Measurements from ENCODE around the gene XRCC1. TPM values are rescaled to one million over a fixed set of nuclear protein-coding genes. Genes with fewer than 3 reads are reported as not detected.
"Not testable (repeated sequence)": the region's sequence is repeated elsewhere in the genome, so short reads cannot be mapped to it uniquely, and the experiment has no call there.

XRCC1 gene
- total RNA-seq, 3 donors from 2014 or later: 21.0 to 24.2 (median 23.1) TPM

GRCh38 chr19:43552616-43553015, 22.7 kb downstream of the XRCC1 start:
- DNase-seq (no peak), ATAC-seq (no peak)
- H3K4me1 Mint-ChIP-seq (ENCODE audit: low read depth): peaks cover 8% of the 10 kb centered on the region
- H3K4me3 Mint-ChIP-seq: no peak overlapping the region
- no peaks in the 10 kb centered on the region for H3K9me3 Mint-ChIP-seq
- no peaks in the 10 kb centered on the region for H3K27me3 Mint-ChIP-seq (ENCODE audit: low read depth)
- peaks cover 25% of the 10 kb centered on the region for H3K36me3 Mint-ChIP-seq (ENCODE audit: insufficient read depth)

DNA sequence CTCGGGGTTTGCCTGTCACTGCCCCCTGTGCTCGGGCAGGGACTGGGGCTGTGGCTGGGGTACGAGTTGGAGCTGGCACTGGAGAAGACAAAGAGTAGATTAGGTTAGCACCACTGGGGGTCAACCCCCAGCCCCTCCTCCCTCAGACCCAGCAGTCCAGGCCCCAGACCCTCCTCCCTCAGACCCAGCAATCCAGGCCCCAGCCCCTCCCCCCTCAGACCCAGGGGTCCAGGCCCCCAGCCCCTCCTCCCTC, 23.2 kb downstream of the XRCC1 start:
- Mint-ChIP-seq H3K27me3 (ENCODE audit: low read depth) (no peaks in the 10 kb centered on the region), H3K9me3 (no peaks in the 10 kb centered on the region), H3K4me1 (ENCODE audit: low read depth) (peaks cover 8% of the 10 kb centered on the region), H3K36me3 (ENCODE audit: insufficient read depth) (peaks cover 25% of the 10 kb centered on the region), H3K4me3 (no peak overlapping the region)
- ATAC-seq: no peak
- no peak for DNase-seq

- Mint-ChIP-seq H3K9me3 (no peaks in the 10 kb centered on the region), H3K27me3 (ENCODE audit: low read depth) (no peaks in the 10 kb centered on the region), H3K4me3 (no peak overlapping the region), H3K36me3 (ENCODE audit: insufficient read depth) (peaks cover 25% of the 10 kb centered on the region), H3K4me1 (ENCODE audit: low read depth) (peaks cover 8% of the 10 kb centered on the region)
- ATAC-seq (no peak), DNase-seq (no peak)
Measured at GRCh38 chr19:43551399-43552197, 23.7 kb downstream of the XRCC1 start.

GRCh38 chr19:43548706-43549105, 26.6 kb downstream of the XRCC1 start:
- no peaks in the 10 kb centered on the region for H3K9me3 Mint-ChIP-seq
- no peaks in the 10 kb centered on the region for H3K27me3 Mint-ChIP-seq (ENCODE audit: low read depth)
- no peak for ATAC-seq
- H3K36me3 Mint-ChIP-seq (ENCODE audit: insufficient read depth): peaks cover 20% of the 10 kb centered on the region
- DNase-seq: no peak
- H3K4me3 Mint-ChIP-seq: no peak overlapping the region
- no peaks in the 10 kb centered on the region for H3K4me1 Mint-ChIP-seq (ENCODE audit: low read depth)

GRCh38 chr19:43547926-43548325, 27.4 kb downstream of the XRCC1 start:
- H3K4me3 Mint-ChIP-seq; H3K4me1 Mint-ChIP-seq (ENCODE audit: low read depth); H3K27me3 Mint-ChIP-seq (ENCODE audit: low read depth); H3K9me3 Mint-ChIP-seq; DNase-seq; ATAC-seq: not testable (repeated sequence)
- peaks cover 24% of the 10 kb centered on the region for H3K36me3 Mint-ChIP-seq (ENCODE audit: insufficient read depth)

- no peak for DNase-seq
- Mint-ChIP-seq H3K36me3 (ENCODE audit: insufficient read depth) (peaks cover 29% of the 10 kb centered on the region), H3K4me3 (no peak overlapping the region), H3K27me3 (ENCODE audit: low read depth) (no peaks in the 10 kb centered on the region), H3K4me1 (ENCODE audit: low read depth) (no peaks in the 10 kb centered on the region), H3K9me3 (no peaks in the 10 kb centered on the region)
- ATAC-seq: no peak
Measured at GRCh38 chr19:43546581-43546980, 28.7 kb downstream of the XRCC1 start.

DNA sequence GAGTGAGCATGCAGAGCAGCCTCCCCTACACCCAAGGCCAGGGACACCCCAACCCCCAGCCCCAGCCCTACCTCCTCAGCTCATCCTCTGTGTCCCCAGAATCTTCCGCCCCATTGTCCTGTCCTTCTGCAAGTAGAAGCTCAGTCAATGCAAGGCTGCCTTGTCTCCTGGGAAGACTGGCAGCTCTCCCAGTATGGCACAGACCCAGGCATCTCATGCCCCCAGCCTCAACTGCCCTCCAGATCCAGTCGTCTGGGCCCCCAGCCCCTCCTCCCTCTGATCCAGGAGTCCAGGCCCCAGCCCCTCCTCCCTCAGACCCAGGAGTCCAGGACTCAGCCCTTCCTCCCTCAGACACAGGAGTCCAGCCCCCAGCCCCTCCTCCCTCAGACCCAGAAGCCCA, 29.3 kb downstream of the XRCC1 start:
- Mint-ChIP-seq H3K4me1 (ENCODE audit: low read depth) (no peaks in the 10 kb centered on the region), H3K36me3 (ENCODE audit: insufficient read depth) (peaks cover 26% of the 10 kb centered on the region), H3K4me3 (no peak overlapping the region), H3K9me3 (no peaks in the 10 kb centered on the region), H3K27me3 (ENCODE audit: low read depth) (no peaks in the 10 kb centered on the region)
- no peak for ATAC-seq
- DNase-seq: no peak

- no peak for ATAC-seq
- H3K9me3 Mint-ChIP-seq: no peaks in the 10 kb centered on the region
- H3K36me3 Mint-ChIP-seq (ENCODE audit: insufficient read depth): peaks cover 27% of the 10 kb centered on the region
- no peaks in the 10 kb centered on the region for H3K27me3 Mint-ChIP-seq (ENCODE audit: low read depth)
- no peak overlapping the region for H3K4me3 Mint-ChIP-seq
- DNase-seq: no peak
- no peaks in the 10 kb centered on the region for H3K4me1 Mint-ChIP-seq (ENCODE audit: low read depth)
Measured at GRCh38 chr19:43545276-43545675, 30.1 kb downstream of the XRCC1 start.

- H3K9me3 Mint-ChIP-seq: peaks cover 3% of the 10 kb centered on the region
- H3K4me1 Mint-ChIP-seq (ENCODE audit: low read depth): no peaks in the 10 kb centered on the region
- DNase-seq: no peak
- H3K27me3 Mint-ChIP-seq (ENCODE audit: low read depth): no peaks in the 10 kb centered on the region
- H3K4me3 Mint-ChIP-seq: no peak overlapping the region
- H3K36me3 Mint-ChIP-seq (ENCODE audit: insufficient read depth): peaks cover 32% of the 10 kb centered on the region
- no peak for ATAC-seq
Measured at GRCh38 chr19:43544077-43544476, 31.2 kb downstream of the XRCC1 start.

DNA sequence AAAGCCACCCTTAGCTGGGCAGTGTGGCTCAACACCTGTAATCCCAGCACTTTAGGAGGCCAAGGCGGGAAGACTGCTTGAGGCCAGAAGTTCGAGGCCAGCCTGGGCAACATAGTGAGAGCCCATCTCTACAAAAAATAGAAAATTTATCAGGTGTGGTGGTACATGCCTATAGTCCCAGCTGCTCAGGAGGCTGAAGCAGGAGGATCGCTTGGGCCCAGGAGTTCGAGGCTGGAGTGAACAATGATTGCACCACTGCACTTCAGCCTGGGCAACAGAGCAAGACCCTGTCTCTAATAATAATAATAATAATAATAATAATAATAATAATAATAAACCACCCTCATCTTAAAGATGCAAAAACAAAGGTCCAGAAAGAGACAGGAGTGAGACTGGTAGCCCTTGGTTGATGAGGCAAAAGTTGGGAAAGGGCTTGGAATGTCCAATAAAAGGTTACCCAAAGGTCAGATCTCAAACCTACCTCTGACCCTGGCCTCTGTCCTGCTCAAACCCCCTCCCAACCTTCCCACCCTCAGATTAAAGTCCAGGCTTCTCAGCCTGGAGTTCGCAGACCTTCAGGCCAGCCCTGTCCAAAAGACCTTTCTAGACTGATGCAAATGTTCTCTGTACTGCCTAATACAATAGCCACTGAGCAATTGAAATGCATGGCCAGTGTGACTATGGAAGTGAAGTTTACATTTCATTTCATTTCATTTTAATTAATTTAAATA, 33.2 kb downstream of the XRCC1 start:
- Mint-ChIP-seq H3K4me1 (ENCODE audit: low read depth) (no peaks in the 10 kb centered on the region), H3K27me3 (ENCODE audit: low read depth) (no peaks in the 10 kb centered on the region), H3K9me3 (peaks cover 6% of the 10 kb centered on the region), H3K36me3 (ENCODE audit: insufficient read depth) (peaks cover 44% of the 10 kb centered on the region), H3K4me3 (no peak overlapping the region)
- DNase-seq (no peak), ATAC-seq (no peak)

GRCh38 chr19:43540381-43540780, 34.9 kb downstream of the XRCC1 start:
- DNase-seq: no peak
- no peak for ATAC-seq
- Mint-ChIP-seq H3K9me3 (peaks cover 6% of the 10 kb centered on the region), H3K27me3 (ENCODE audit: low read depth) (no peaks in the 10 kb centered on the region), H3K4me3 (no peak overlapping the region), H3K36me3 (ENCODE audit: insufficient read depth) (peaks cover 43% of the 10 kb centered on the region), H3K4me1 (ENCODE audit: low read depth) (peaks cover 4% of the 10 kb centered on the region)

DNA sequence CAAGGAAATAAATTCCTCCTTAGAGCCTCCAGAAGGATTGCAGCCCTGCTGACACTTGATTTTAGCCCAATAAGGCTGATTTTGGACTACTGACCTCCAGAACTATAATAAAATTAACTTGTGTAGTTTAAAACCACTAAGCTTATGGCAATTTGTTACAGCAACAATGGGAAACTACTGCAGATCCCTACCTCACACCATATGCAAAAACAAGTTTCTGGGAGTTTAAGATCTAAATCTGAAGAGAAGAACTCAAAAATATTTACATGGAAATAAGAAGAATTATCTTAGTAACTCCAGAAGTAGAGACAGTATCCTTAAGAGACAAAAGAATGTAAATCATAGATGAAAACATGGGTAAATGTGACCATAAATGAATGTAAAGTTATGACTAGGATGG, 36.4 kb downstream of the XRCC1 start:
- Mint-ChIP-seq H3K36me3 (ENCODE audit: insufficient read depth) (peaks cover 37% of the 10 kb centered on the region), H3K27me3 (ENCODE audit: low read depth) (no peaks in the 10 kb centered on the region), H3K9me3 (peaks cover 6% of the 10 kb centered on the region), H3K4me3 (no peak overlapping the region), H3K4me1 (ENCODE audit: low read depth) (peaks cover 7% of the 10 kb centered on the region)
- ATAC-seq (no peak), DNase-seq (no peak)

DNA sequence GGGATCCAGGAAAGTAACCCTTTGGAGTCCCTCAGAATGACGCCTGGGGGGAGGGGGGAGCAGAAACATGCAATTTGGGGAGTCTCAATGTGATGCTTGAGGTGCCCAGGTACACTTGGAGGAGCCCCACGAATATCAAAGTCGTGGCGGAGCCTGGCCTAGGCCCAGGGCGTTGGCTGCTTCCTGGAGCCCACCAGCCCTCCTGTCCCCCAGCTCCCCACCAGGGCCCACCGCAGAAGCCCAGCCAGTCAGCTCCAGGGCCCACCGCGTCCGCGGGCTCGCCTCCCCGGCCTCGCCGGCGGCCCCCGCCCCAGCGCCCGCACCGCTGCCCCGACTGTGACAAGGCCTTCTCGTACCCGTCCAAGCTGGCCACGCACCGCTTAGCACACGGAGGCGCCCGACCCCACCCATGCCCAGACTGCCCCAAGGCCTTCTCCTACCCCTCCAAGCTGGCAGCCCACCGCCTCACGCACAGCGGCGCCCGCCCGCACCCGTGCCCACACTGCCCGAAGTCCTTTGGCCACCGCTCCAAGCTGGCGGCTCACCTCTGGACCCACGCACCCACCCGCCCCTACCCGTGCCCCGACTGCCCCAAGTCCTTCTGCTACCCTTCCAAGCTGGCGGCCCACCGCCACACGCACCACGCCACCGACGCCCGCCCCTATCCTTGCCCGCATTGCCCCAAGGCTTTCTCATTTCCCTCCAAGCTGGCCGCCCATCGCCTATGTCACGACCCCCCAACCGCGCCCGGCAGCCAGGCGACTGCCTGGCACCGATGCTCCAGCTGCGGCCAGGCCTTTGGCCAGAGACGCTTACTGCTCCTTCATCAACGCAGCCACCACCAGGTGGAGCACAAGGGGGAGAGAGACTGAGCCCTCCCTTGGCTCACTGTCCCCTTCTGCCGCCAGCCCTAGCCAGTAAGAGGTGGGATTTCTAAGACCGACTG, 40.2 kb downstream of the XRCC1 start:
- ATAC-seq (no peak), DNase-seq (peak; percentile 27)
- H3K4me1 Mint-ChIP-seq (ENCODE audit: low read depth): peaks cover 21% of the 10 kb centered on the region
- H3K36me3 Mint-ChIP-seq (ENCODE audit: insufficient read depth): peaks cover 19% of the 10 kb centered on the region
- no peaks in the 10 kb centered on the region for H3K27me3 Mint-ChIP-seq (ENCODE audit: low read depth)
- peaks cover 6% of the 10 kb centered on the region for H3K9me3 Mint-ChIP-seq
- H3K4me3 Mint-ChIP-seq: peak overlapping the region; percentile 32

DNA sequence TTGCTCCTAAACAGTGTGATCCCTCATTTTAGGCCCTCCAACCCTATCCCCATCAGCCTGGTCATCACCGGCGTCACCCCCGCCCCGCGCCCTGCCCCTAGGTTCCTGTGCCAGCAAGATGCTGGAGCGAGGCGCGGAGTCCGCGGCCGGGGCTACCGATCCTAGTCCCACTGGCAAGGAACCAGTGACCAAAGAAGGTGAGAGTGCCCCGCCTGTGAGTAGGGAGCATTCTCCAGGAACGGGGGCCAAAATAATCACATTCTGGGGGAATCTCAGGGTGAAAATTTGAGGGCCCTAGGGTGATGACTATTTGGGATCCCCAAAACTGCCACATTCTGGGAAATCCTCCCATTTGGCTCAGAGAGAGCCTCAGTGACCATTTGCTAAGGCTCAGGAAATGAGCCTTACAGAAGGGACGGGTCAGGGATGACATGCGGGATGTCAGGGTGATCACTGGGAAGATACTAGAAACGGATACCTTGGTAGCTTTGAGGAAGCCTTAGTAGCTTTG, 41.0 kb downstream of the XRCC1 start:
- DNase-seq (no peak), ATAC-seq (no peak)
- H3K9me3 Mint-ChIP-seq: peaks cover 6% of the 10 kb centered on the region
- no peaks in the 10 kb centered on the region for H3K27me3 Mint-ChIP-seq (ENCODE audit: low read depth)
- H3K36me3 Mint-ChIP-seq (ENCODE audit: insufficient read depth): peaks cover 15% of the 10 kb centered on the region
- peak overlapping the region; percentile 84 for H3K4me3 Mint-ChIP-seq
- peaks cover 21% of the 10 kb centered on the region for H3K4me1 Mint-ChIP-seq (ENCODE audit: low read depth)
